ENCODE results near the gene POLR2E. TPM values are rescaled to one million over a fixed set of nuclear protein-coding genes. Genes with fewer than 3 reads are reported as not detected.
"Not testable (repeated sequence)": the region's sequence is repeated elsewhere in the genome, so short reads cannot be mapped to it uniquely, and the experiment has no call there.

Gene POLR2E
- total RNA-seq, 1 donor from 2014 or later = 156 TPM

GRCh38 chr19:1130771-1131717 lies 35.9 kb upstream of the POLR2E start:
- Mint-ChIP-seq H3K4me3 (ENCODE audit: unreplicated experiment) (peak overlapping the region; percentile 73), H3K36me3 (ENCODE audit: unreplicated experiment) (peaks cover 2% of the 10 kb centered on the region), H3K4me1 (ENCODE audit: unreplicated experiment) (peaks cover 38% of the 10 kb centered on the region), H3K27me3 (ENCODE audit: unreplicated experiment) (no peaks in the 10 kb centered on the region), H3K9me3 (ENCODE audit: unreplicated experiment) (no peaks in the 10 kb centered on the region), H3K27ac (ENCODE audit: unreplicated experiment) (peak overlapping the region; percentile 64)
- TF ChIP-seq CTCF (IDR thresholded peaks at IDR 0.05) = no peak
- no peak for DNase-seq (ENCODE audit: extremely low spot score, unreplicated experiment)

GRCh38 chr19:1129535-1129934 lies 34.4 kb upstream of the POLR2E start:
- peaks cover 53% of the 10 kb centered on the region for H3K4me1 Mint-ChIP-seq (ENCODE audit: unreplicated experiment)
- H3K36me3 Mint-ChIP-seq (ENCODE audit: unreplicated experiment) = peaks cover 2% of the 10 kb centered on the region
- no peak for TF ChIP-seq CTCF (IDR thresholded peaks at IDR 0.05)
- H3K9me3 Mint-ChIP-seq (ENCODE audit: unreplicated experiment) = no peaks in the 10 kb centered on the region
- no peak for DNase-seq (ENCODE audit: extremely low spot score, unreplicated experiment)
- H3K27me3 Mint-ChIP-seq (ENCODE audit: unreplicated experiment) = no peaks in the 10 kb centered on the region
- H3K27ac Mint-ChIP-seq (ENCODE audit: unreplicated experiment) = no peak overlapping the region
- H3K4me3 Mint-ChIP-seq (ENCODE audit: unreplicated experiment) = no peak overlapping the region

- not testable (repeated sequence) for H3K27ac Mint-ChIP-seq (ENCODE audit: unreplicated experiment); DNase-seq (ENCODE audit: extremely low spot score, unreplicated experiment); H3K36me3 Mint-ChIP-seq (ENCODE audit: unreplicated experiment); H3K27me3 Mint-ChIP-seq (ENCODE audit: unreplicated experiment); H3K4me3 Mint-ChIP-seq (ENCODE audit: unreplicated experiment); H3K9me3 Mint-ChIP-seq (ENCODE audit: unreplicated experiment)
- H3K4me1 Mint-ChIP-seq (ENCODE audit: unreplicated experiment) = peaks cover 53% of the 10 kb centered on the region
Observed at GRCh38 chr19:1129084-1129483, 33.9 kb upstream of the POLR2E start.

GRCh38 chr19:1128106-1128505 lies 32.9 kb upstream of the POLR2E start:
- no peaks in the 10 kb centered on the region for H3K27me3 Mint-ChIP-seq (ENCODE audit: unreplicated experiment)
- H3K36me3 Mint-ChIP-seq (ENCODE audit: unreplicated experiment) = peaks cover 2% of the 10 kb centered on the region
- no peak overlapping the region for H3K4me3 Mint-ChIP-seq (ENCODE audit: unreplicated experiment)
- no peak for TF ChIP-seq CTCF (IDR thresholded peaks at IDR 0.05)
- peaks cover 53% of the 10 kb centered on the region for H3K4me1 Mint-ChIP-seq (ENCODE audit: unreplicated experiment)
- H3K9me3 Mint-ChIP-seq (ENCODE audit: unreplicated experiment) = no peaks in the 10 kb centered on the region
- no peak overlapping the region for H3K27ac Mint-ChIP-seq (ENCODE audit: unreplicated experiment)
- no peak for DNase-seq (ENCODE audit: extremely low spot score, unreplicated experiment)

GRCh38 chr19:1126984-1127760 lies 32.0 kb upstream of the POLR2E start:
- peaks cover 53% of the 10 kb centered on the region for H3K4me1 Mint-ChIP-seq (ENCODE audit: unreplicated experiment)
- H3K4me3 Mint-ChIP-seq (ENCODE audit: unreplicated experiment) = no peak overlapping the region
- TF ChIP-seq CTCF (IDR thresholded peaks at IDR 0.05) = no peak
- no peaks in the 10 kb centered on the region for H3K27me3 Mint-ChIP-seq (ENCODE audit: unreplicated experiment)
- H3K27ac Mint-ChIP-seq (ENCODE audit: unreplicated experiment) = peak overlapping the region; percentile 85
- H3K9me3 Mint-ChIP-seq (ENCODE audit: unreplicated experiment) = no peaks in the 10 kb centered on the region
- DNase-seq (ENCODE audit: extremely low spot score, unreplicated experiment) = no peak
- H3K36me3 Mint-ChIP-seq (ENCODE audit: unreplicated experiment) = peaks cover 4% of the 10 kb centered on the region

Measured in osteocyte (in vitro differentiated cells).